PC-3 (cell line): ENCODE data around the gene HEPACAM2. TPM values are rescaled to one million over a fixed set of nuclear protein-coding genes. Genes with fewer than 3 reads are reported as not detected.

Experiments used
- ATAC-seq: fragments of 200-7000 bp; cut with Tn5 transposase; 2 replicates; pipeline ENCODE4 v1.9.1; 2020; ENCODE audit warnings: mild to moderate bottlenecking, moderate library complexity
- BruUV-seq: library from RNA; stranded (reverse); fragments of 400-500 nt; replicated peaks from 2 replicates; lab custom pipeline; 2021; lab: Mats Ljungman, UMichigan
- CTCF ChIA-PET: fragments of 300-600 bp; sonication (Branson Sonifier 250); formaldehyde crosslinking; loops from one replicate; lab custom pipeline; 2022; ENCODE audit warnings: antibody characterized with exemption; lab: Charles Lee
- POLR2A ChIA-PET: fragments of 300-600 bp; sonication (Branson Sonifier 250); formaldehyde crosslinking; loops from one replicate; lab custom pipeline; 2022; ENCODE audit warnings: antibody characterized with exemption; ENCODE audit not compliant: unreplicated experiment; lab: Charles Lee
- DNase-seq: peaks from one replicate; pipeline ENCODE4 v3.0.0-alpha.2; 2015
- H2AFZ ChIP-seq: fragments of 300-600 bp; sonication (generic); 2 replicates; pipeline ENCODE4 v1.6.0; 2016; ENCODE audit warnings: antibody characterized with exemption, low read length
- H3F3A ChIP-seq: fragments of 300-600 bp; sonication (generic); one replicate; pipeline ENCODE4 v1.6.0; 2017; ENCODE audit warnings: antibody characterized with exemption, low read length, control low read depth, mild to moderate bottlenecking; ENCODE audit not compliant: unreplicated experiment
- H3K27ac ChIP-seq: fragments of 300-600 bp; sonication (generic); 2 replicates; pipeline ENCODE4 v1.5.1; 2016; ENCODE audit warnings: mild to moderate bottlenecking, low read length
- H3K27me3 ChIP-seq: fragments of 300-600 bp; sonication (generic); 2 replicates; pipeline ENCODE4 v1.6.1; 2016; ENCODE audit warnings: low read length, mixed read lengths
- H3K36me3 ChIP-seq: fragments of 300-600 bp; sonication (generic); 2 replicates; pipeline ENCODE4 v1.6.1; 2016; ENCODE audit warnings: low read depth, mixed run types, low read length, mixed read lengths
- H3K4me1 ChIP-seq: fragments of 300-600 bp; sonication (generic); 2 replicates; pipeline ENCODE4 v1.5.1; 2016; ENCODE audit warnings: low read length; ENCODE audit not compliant: insufficient read depth
- H3K4me2 ChIP-seq: fragments of 300-600 bp; sonication (generic); 2 replicates; pipeline ENCODE4 v1.6.0; 2016; ENCODE audit warnings: low read length
- H3K4me3 ChIP-seq: fragments of 300-600 bp; sonication (generic); 2 replicates; pipeline ENCODE4 v1.5.1; 2016; ENCODE audit warnings: mild to moderate bottlenecking, low read length, mixed read lengths
- H3K79me2 ChIP-seq: fragments of 300-600 bp; sonication (generic); 2 replicates; pipeline ENCODE4 v1.6.1; 2017; ENCODE audit warnings: low read length, mixed read lengths
- H3K9ac ChIP-seq: fragments of 300-600 bp; sonication (generic); 2 replicates; pipeline ENCODE4 v1.6.0; 2016; ENCODE audit warnings: mild to moderate bottlenecking, low read length
- H3K9me2 ChIP-seq: fragments of 300-600 bp; sonication (generic); replicated peaks from 2 replicates; pipeline ENCODE4 v1.6.1; 2016; ENCODE audit warnings: mixed run types, low read length, mixed read lengths
- H3K9me3 ChIP-seq: fragments of 300-600 bp; sonication (generic); 2 replicates; pipeline ENCODE4 v1.6.1; 2016; ENCODE audit warnings: low read length, mixed read lengths
- H4K20me1 ChIP-seq: fragments of 300-600 bp; sonication (generic); 2 replicates; pipeline ENCODE4 v1.6.1; 2016; ENCODE audit warnings: low read length, mixed read lengths
- CTCF ChIP-seq: fragments of 300-600 bp; sonication (generic); conservative IDR thresholded peaks from 2 replicates; pipeline ENCODE4 v1.5.1; 2017; ENCODE audit warnings: antibody characterized with exemption, low read depth, mild to moderate bottlenecking, low read length
- EZH2 ChIP-seq: fragments of 300-600 bp; sonication (generic); IDR thresholded peaks from one replicate; pipeline ENCODE4 v1.6.1; 2017; ENCODE audit warnings: antibody characterized with exemption, mild to moderate bottlenecking, low read length; ENCODE audit not compliant: unreplicated experiment
- EZH2phosphoT487 ChIP-seq: fragments of 300-600 bp; sonication (generic); IDR thresholded peaks from 2 replicates; pipeline ENCODE4 v1.6.1; 2018; ENCODE audit warnings: mild to moderate bottlenecking, antibody characterized with exemption, low read length, borderline replicate concordance
- intact Hi-C: fragments of 100-400 bp; cut with micrococcal nuclease; formaldehyde crosslinking; loops from 2 replicates; pipeline ENCODE4 v1.9.0; 2023
- total RNA-seq: library from RNA; depleted of rRNA; stranded (reverse); fragments of >200 nt; gene quantifications from 2 replicates; pipeline ENCODE4 v1.2.3, GENCODE V29; 2014; rRNA removed

The HEPACAM2 gene
- total RNA-seq, 1 experiment from 2014 or later, result not detected

GRCh38 chr7:93140582-93141191 lies 85.6 kb downstream of the HEPACAM2 start:
- Histone ChIP-seq H3K9me3 (no peaks in the 10 kb centered on the region), H3K27me3 (no peaks in the 10 kb centered on the region), H3F3A (no peaks in the 10 kb centered on the region), H3K4me2 (no peak overlapping the region), H3K9ac (no peak overlapping the region), H3K79me2 (no peaks in the 10 kb centered on the region), H3K36me3 (no peaks in the 10 kb centered on the region), H3K4me1 (peaks cover 13% of the 10 kb centered on the region), H2AFZ (no peak overlapping the region), H3K9me2 (no peaks in the 10 kb centered on the region), H3K27ac (no peak overlapping the region), H3K4me3 (no peak overlapping the region), H4K20me1 (no peaks in the 10 kb centered on the region)
- no peak for DNase-seq
- no peak for ATAC-seq
- ChIA-PET CTCF (no interaction called here), POLR2A (no interaction called here)
- intact Hi-C loops, result no loop called here
- no TSS peak for BruUV-seq
- TF ChIP-seq EZH2phosphoT487, result no peak
- no peak for TF ChIP-seq EZH2
- TF ChIP-seq CTCF, result no peak

GRCh38 chr7:93138576-93138975 lies 87.7 kb downstream of the HEPACAM2 start:
- no peak overlapping the region for H3K4me2 ChIP-seq
- H3K27me3 ChIP-seq, result no peaks in the 10 kb centered on the region
- H3K36me3 ChIP-seq, result no peaks in the 10 kb centered on the region
- TF ChIP-seq EZH2 (no peak), CTCF (no peak), EZH2phosphoT487 (no peak)
- H3K27ac ChIP-seq, result no peak overlapping the region
- H3K9ac ChIP-seq, result no peak overlapping the region
- no peak overlapping the region for H3K4me3 ChIP-seq
- intact Hi-C loops, result no loop called here
- CTCF ChIA-PET, result no interaction called here
- no peak overlapping the region for H2AFZ ChIP-seq
- no TSS peak for BruUV-seq
- no peaks in the 10 kb centered on the region for H3K79me2 ChIP-seq
- no peaks in the 10 kb centered on the region for H3F3A ChIP-seq
- no peaks in the 10 kb centered on the region for H3K9me3 ChIP-seq
- POLR2A ChIA-PET, result no interaction called here
- no peak for ATAC-seq
- no peaks in the 10 kb centered on the region for H4K20me1 ChIP-seq
- DNase-seq, result no peak
- H3K9me2 ChIP-seq, result no peaks in the 10 kb centered on the region
- peaks cover 13% of the 10 kb centered on the region for H3K4me1 ChIP-seq

Other genes with a start within 250 kb of the HEPACAM2 start
- 3.0 and 3.3 TPM in 2 replicates for gene SAMD9, start 108.5 kb downstream of the HEPACAM2 start, total RNA-seq
- gene SAMD9L, start 78.1 kb downstream of the HEPACAM2 start, total RNA-seq, result 2.6 and 2.8 TPM in 2 replicates
- gene VPS50, start 5.9 kb upstream of the HEPACAM2 start, total RNA-seq, result 10.5 and 16.7 TPM in 2 replicates